ENCODE data around the gene TRAF5.
"Not testable (repeated sequence)": the region's sequence is repeated elsewhere in the genome, so short reads cannot be mapped to it uniquely, and the experiment has no call there.

The TRAF5 gene

GRCh38 chr1:211347077-211347844, 20.6 kb downstream of the TRAF5 start:
- no peak for DNase-seq

- DNase-seq, result no peak
Measured at GRCh38 chr1:211348547-211348946, 21.9 kb downstream of the TRAF5 start.

GRCh38 chr1:211349741-211350140, 23.1 kb downstream of the TRAF5 start:
- DNase-seq, result no peak

- DNase-seq, result not testable (repeated sequence)
Measured at GRCh38 chr1:211352055-211352454, 25.4 kb downstream of the TRAF5 start.

GRCh38 chr1:211352465-211352864, 25.8 kb downstream of the TRAF5 start:
- DNase-seq, result no peak

- DNase-seq, result no peak
Measured at GRCh38 chr1:211352985-211353515, 26.4 kb downstream of the TRAF5 start.

- DNase-seq, result no peak
Measured at GRCh38 chr1:211353562-211354212, 27.1 kb downstream of the TRAF5 start.

- DNase-seq, result no peak
Measured at GRCh38 chr1:211355873-211356272, 29.2 kb downstream of the TRAF5 start.

GRCh38 chr1:211356723-211357407, 30.2 kb downstream of the TRAF5 start:
- no peak for DNase-seq

- DNase-seq, result no peak
Measured at GRCh38 chr1:211358685-211359084, 32.1 kb downstream of the TRAF5 start.

GRCh38 chr1:211359876-211360275, 33.2 kb downstream of the TRAF5 start:
- DNase-seq, result no peak

GRCh38 chr1:211361202-211361601, 34.6 kb downstream of the TRAF5 start:
- DNase-seq, result no peak

- DNase-seq, result no peak
Measured at GRCh38 chr1:211369640-211370039, 43.0 kb downstream of the TRAF5 start.

GRCh38 chr1:211370669-211371068, 44.0 kb downstream of the TRAF5 start:
- no peak for DNase-seq

- no peak for DNase-seq
Measured at GRCh38 chr1:211371406-211372105, 44.9 kb downstream of the TRAF5 start.

GRCh38 chr1:211372463-211372862, 45.8 kb downstream of the TRAF5 start:
- DNase-seq, result no peak

GRCh38 chr1:211375146-211375818, 48.6 kb downstream of the TRAF5 start:
- no peak for DNase-seq

GRCh38 chr1:211375949-211376348, 49.3 kb downstream of the TRAF5 start:
- DNase-seq, result no peak

- DNase-seq, result no peak
Measured at GRCh38 chr1:211376807-211377470, 50.3 kb downstream of the TRAF5 start.

GRCh38 chr1:211377539-211378450, 51.2 kb downstream of the TRAF5 start:
- DNase-seq, result no peak

- no peak for DNase-seq
Measured at GRCh38 chr1:211378844-211379243, 52.2 kb downstream of the TRAF5 start.

Measured in NCI-H226 (cell line).